ENCODE measurements around the gene VENTX. TPM values are rescaled to one million over a fixed set of nuclear protein-coding genes. Genes with fewer than 3 reads are reported as not detected.

The VENTX gene
- total RNA-seq, 4 donors from 2014 or later: 0.17 to 2.3 (median 0.21) TPM; not detected in 1

DNA sequence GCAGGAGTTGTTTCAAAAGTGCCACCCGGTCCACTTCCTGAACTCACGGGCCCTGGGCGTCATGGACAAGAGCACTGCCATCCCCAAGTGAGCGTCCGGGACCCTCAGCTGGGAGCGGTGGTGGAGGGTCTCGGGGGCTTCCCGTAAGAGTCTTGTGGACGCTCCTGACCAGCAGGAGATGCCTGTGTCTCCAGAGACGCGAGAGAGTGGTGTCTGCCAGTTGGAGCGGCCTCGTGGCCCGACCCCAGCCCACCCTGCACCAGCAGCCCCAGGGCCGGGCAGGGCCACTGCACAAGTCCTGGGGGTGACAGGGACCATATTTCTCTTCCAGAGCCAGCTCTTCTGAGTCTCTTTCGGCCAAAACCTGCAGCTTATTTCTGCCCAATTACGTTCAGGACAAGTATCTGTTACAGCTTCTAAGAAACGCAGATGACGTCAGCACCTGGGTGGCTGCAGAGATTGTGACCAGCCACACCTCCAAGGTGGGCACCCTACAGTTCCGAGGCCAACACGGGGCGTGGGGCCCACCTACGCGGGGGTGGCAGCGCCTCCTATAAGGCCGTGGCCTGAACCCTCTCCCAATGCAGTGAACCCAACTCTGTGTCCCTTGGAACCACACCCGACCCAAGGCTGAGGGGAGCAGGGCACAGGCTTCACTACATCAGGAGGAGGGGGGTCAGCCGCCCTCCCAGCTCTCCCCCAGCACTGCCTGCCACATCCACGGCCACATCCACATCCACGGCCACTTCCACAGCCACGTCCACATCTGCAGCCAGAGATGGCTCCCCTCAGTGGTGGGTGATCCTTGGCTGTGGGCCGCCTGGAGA is 23.8 kb upstream of the VENTX start:
- 80% methylated on average over 1 of the region's 32 CpGs for WGBS
- TF ChIP-seq, protein P1, sequence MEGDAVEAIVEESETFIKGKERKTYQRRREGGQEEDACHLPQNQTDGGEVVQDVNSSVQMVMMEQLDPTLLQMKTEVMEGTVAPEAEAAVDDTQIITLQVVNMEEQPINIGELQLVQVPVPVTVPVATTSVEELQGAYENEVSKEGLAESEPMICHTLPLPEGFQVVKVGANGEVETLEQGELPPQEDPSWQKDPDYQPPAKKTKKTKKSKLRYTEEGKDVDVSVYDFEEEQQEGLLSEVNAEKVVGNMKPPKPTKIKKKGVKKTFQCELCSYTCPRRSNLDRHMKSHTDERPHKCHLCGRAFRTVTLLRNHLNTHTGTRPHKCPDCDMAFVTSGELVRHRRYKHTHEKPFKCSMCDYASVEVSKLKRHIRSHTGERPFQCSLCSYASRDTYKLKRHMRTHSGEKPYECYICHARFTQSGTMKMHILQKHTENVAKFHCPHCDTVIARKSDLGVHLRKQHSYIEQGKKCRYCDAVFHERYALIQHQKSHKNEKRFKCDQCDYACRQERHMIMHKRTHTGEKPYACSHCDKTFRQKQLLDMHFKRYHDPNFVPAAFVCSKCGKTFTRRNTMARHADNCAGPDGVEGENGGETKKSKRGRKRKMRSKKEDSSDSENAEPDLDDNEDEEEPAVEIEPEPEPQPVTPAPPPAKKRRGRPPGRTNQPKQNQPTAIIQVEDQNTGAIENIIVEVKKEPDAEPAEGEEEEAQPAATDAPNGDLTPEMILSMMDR (IDR thresholded peaks at IDR 0.05): no peak
- TF ChIP-seq POLR2A (IDR thresholded peaks at IDR 0.05) (no peak), EP300 (IDR thresholded peaks at IDR 0.05) (no peak), POLR2AphosphoS5 (IDR thresholded peaks at IDR 0.05) (no peak)

DNA sequence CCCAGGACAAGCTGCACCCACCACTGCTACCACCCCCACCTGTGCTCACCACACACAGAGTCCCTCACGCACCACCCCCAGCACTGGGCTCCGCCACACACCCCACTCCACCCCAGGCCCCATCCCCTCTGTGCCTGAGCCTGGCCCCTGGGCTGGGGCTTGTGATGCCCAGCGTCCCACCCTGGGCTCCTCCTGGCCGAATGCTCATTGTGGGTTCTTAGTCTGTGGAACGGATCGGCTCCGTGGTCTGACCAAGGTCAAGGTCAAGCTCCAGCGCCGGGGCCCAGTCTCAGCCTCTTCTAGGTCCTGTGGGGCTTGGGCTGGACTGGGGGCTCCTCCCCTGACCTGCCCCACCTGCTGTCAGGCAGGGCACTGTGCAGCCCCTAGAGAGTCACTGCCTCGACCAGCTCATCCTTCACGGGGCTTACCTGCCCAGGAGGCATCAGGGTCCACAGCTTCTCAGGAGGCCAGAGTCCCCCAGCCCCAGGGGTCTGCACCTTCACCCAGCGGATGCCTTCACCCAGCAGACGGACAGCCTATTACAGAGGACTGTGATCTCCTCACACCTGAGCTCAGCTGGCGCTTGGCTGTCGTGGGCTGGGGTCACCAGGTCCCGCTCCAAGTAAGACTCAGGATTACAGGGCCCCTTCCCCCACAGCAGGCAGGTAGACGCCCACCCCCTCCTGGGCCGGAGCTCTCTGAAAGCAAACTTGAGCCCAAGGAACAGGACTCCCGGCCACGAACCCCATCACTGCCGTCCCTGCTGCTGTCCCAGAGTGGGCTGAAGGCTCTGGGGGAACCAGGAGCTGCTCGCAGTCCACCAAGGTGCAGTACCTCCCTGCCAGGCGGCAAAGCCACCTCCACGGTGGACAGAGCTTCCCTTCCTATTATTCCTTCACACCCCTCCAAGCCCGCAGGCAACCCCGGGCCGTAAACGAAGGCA is 22.9 kb upstream of the VENTX start:
- Histone ChIP-seq H3K36me3 (no peaks in the 10 kb centered on the region), H3K9me3 (no peaks in the 10 kb centered on the region), H3K4me3 (no peak overlapping the region), H3K27ac (no peak overlapping the region), H3K27me3 (peaks cover 45% of the 10 kb centered on the region), H3K4me1 (no peaks in the 10 kb centered on the region)
- 71% methylated on average over 10 of the region's 28 CpGs for WGBS
- DNase-seq (ENCODE audit: low spot score in 2 of 2): no peak
- TF ChIP-seq POLR2AphosphoS5 (IDR thresholded peaks at IDR 0.05) (no peak), EP300 (IDR thresholded peaks at IDR 0.05) (no peak), POLR2A (IDR thresholded peaks at IDR 0.05) (no peak)
- TF ChIP-seq, protein P1 (IDR thresholded peaks at IDR 0.05): no peak

More for the DNA sequence above, 23.8 kb upstream of the VENTX start:
- Histone ChIP-seq H3K36me3 (no peaks in the 10 kb centered on the region), H3K27ac (no peak overlapping the region), H3K27me3 (peaks cover 36% of the 10 kb centered on the region), H3K4me3 (no peak overlapping the region), H3K4me1 (no peaks in the 10 kb centered on the region), H3K9me3 (no peaks in the 10 kb centered on the region)
- DNase-seq (ENCODE audit: low spot score in 2 of 2): no peak

DNA sequence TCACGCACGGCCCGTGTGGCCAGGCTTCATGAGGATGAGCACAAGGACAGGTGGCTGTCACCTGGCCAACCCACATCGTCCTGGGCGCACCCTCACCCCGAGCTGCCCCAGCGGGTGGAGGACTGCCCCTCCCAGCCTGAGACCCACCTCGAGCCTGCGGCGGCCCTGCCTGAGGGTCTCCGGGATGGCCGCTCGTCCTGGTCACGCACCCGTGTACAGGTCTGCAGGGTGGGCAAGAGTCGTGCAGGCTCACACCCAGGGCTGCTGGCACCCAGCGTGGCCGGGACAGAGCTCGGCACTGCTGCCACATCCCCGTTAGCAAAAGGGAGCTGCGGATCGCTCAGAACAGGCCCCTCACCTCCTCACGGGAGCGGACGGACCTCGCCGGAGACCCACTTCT is 22.1 kb upstream of the VENTX start:
- Histone ChIP-seq H3K27me3 (peaks cover 49% of the 10 kb centered on the region), H3K4me3 (no peak overlapping the region), H3K27ac (no peak overlapping the region), H3K4me1 (no peaks in the 10 kb centered on the region), H3K36me3 (no peaks in the 10 kb centered on the region), H3K9me3 (no peaks in the 10 kb centered on the region)
- DNase-seq (ENCODE audit: low spot score in 2 of 2): no peak
- WGBS: 96% methylated on average over 14 of the region's 27 CpGs
- no peak for TF ChIP-seq EP300 (IDR thresholded peaks at IDR 0.05)
- no peak for TF ChIP-seq POLR2A (IDR thresholded peaks at IDR 0.05)
- no peak for TF ChIP-seq POLR2AphosphoS5 (IDR thresholded peaks at IDR 0.05)
- TF ChIP-seq, protein P1 (IDR thresholded peaks at IDR 0.05): no peak

DNA sequence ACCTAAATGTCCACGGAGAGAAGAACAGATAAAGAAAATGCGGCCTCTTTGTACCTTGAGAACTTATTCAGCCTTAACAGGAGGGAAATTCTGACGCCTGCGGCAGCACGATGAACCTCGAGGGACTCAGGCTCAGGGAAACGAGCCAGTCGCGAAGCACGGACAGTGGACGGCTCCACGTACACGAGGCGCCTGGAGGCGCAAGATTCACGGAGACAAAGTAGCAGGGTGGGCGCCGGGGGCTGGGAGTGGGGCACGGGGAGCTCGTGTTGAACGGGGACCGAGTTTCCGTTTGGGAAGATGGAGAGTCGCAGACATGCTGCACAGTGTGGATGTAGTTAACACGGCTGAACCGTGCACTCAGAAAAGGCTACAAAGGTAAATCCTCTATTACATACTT is 20.9 kb upstream of the VENTX start:
- DNase-seq (ENCODE audit: low spot score in 2 of 2): no peak
- Histone ChIP-seq H3K27me3 (peaks cover 60% of the 10 kb centered on the region), H3K4me3 (no peak overlapping the region), H3K27ac (no peak overlapping the region), H3K9me3 (no peaks in the 10 kb centered on the region), H3K36me3 (no peaks in the 10 kb centered on the region), H3K4me1 (no peaks in the 10 kb centered on the region)
- TF ChIP-seq POLR2A (IDR thresholded peaks at IDR 0.05) (no peak), EP300 (IDR thresholded peaks at IDR 0.05) (no peak), POLR2AphosphoS5 (IDR thresholded peaks at IDR 0.05) (no peak)
- TF ChIP-seq, protein P1 (IDR thresholded peaks at IDR 0.05): no peak
- 81% methylated on average over 26 of the region's 26 CpGs for WGBS

All from suprapubic skin (tissue), 4 donors.